GM19238 (cell line): ENCODE measurements around the gene KCNIP1.
"Not testable (repeated sequence)": the region's sequence is repeated elsewhere in the genome, so short reads cannot be mapped to it uniquely, and the experiment has no call there.

Source experiments
- DNase-seq: peaks from one replicate; pipeline ENCODE4 v3.0.0; 2011; ENCODE audit warnings: low spot score; ENCODE audit not compliant: insufficient read length

The KCNIP1 gene

GRCh38 chr5:170747357-170747756 lies 243.5 kb downstream of the KCNIP1 start:
- DNase-seq: no peak

GRCh38 chr5:170747851-170748250 lies 244.0 kb downstream of the KCNIP1 start:
- DNase-seq: no peak

- no peak for DNase-seq
These were observed 245.2 kb downstream of the KCNIP1 start for GRCh38 chr5:170748951-170749471.

- DNase-seq: no peak
These were observed 246.2 kb downstream of the KCNIP1 start for GRCh38 chr5:170749911-170750431.

GRCh38 chr5:170750791-170751190 lies 247.0 kb downstream of the KCNIP1 start:
- DNase-seq: no peak

- no peak for DNase-seq
These were observed 247.8 kb downstream of the KCNIP1 start for GRCh38 chr5:170751631-170752030.

GRCh38 chr5:170752257-170753215 lies 248.7 kb downstream of the KCNIP1 start:
- DNase-seq: no peak

- DNase-seq: no peak
These were observed 249.5 kb downstream of the KCNIP1 start for GRCh38 chr5:170753311-170753710.

GRCh38 chr5:170754508-170754907 lies 250.7 kb downstream of the KCNIP1 start:
- not testable (repeated sequence) for DNase-seq

- no peak for DNase-seq
These were observed 252.0 kb downstream of the KCNIP1 start for GRCh38 chr5:170755679-170756456.

- no peak for DNase-seq
These were observed 252.9 kb downstream of the KCNIP1 start for GRCh38 chr5:170756691-170757090.

GRCh38 chr5:170757182-170757601 lies 253.4 kb downstream of the KCNIP1 start:
- peak; percentile 32 for DNase-seq

GRCh38 chr5:170757669-170758068 lies 253.8 kb downstream of the KCNIP1 start:
- DNase-seq: no peak

- no peak for DNase-seq
These were observed 254.7 kb downstream of the KCNIP1 start for GRCh38 chr5:170758481-170758880.

GRCh38 chr5:170760113-170760512 lies 256.3 kb downstream of the KCNIP1 start:
- DNase-seq: no peak

- no peak for DNase-seq
These were observed 257.4 kb downstream of the KCNIP1 start for GRCh38 chr5:170761048-170761707.

GRCh38 chr5:170761708-170762066 lies 257.9 kb downstream of the KCNIP1 start:
- no peak for DNase-seq

- DNase-seq: not testable (repeated sequence)
These were observed 258.5 kb downstream of the KCNIP1 start for GRCh38 chr5:170762298-170762697.

GRCh38 chr5:170765868-170766267 lies 262.0 kb downstream of the KCNIP1 start:
- DNase-seq: not testable (repeated sequence)

- no peak for DNase-seq
These were observed 265.4 kb downstream of the KCNIP1 start for GRCh38 chr5:170769246-170769645.

- no peak for DNase-seq
These were observed 266.1 kb downstream of the KCNIP1 start for GRCh38 chr5:170769898-170770416.
